ENCODE results near the gene PNPLA7. TPM values are rescaled to one million over a fixed set of nuclear protein-coding genes. Genes with fewer than 3 reads are reported as not detected.
A peak's percentile ranks its signal among the peaks of the same experiment; 100 is the strongest.

The PNPLA7 gene
- polyA plus RNA-seq, 1 of the 3 experiments (the other 2 are of a cell fraction): 0.99 TPM

DNA sequence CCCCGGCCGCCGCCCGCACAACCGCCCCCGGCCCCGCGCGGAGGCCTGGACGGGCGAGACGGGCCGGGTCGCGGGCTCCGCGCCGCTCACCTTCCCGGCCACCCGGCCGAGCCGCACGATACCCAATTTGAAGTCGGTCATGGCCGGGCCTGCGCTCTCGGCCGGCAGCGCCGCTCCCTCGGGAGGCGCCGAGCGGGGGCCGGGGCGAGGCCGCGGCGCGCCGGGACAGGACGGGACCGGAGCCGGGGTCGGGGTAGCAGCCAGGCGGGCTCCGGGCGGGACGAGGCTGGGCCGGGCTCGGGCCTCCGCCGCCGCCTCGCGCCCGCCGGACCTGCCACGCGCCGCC is 39.9 kb upstream of the PNPLA7 start:
- no peak for DNase-seq
- Histone ChIP-seq H3K9me3 (no peaks in the 10 kb centered on the region), H2AFZ (ENCODE audit: low read depth) (no peak overlapping the region), H3K4me2 (no peak overlapping the region), H3F3A (replicated peaks; ENCODE audit: insufficient read depth) (peaks cover under 1% of the 10 kb centered on the region), H3K4me1 (ENCODE audit: control insufficient read depth in 1 of 2, insufficient read depth in 2 of 2, low read depth in 1 of 2, low read length in 1 of 2) (peaks cover 9 to 18% of the 10 kb centered on the region in 2 experiments; a peak in 2 of 4 replicates), H3K27ac (ENCODE audit: low read depth in 2 of 2, low read length in 1 of 2) (no peak overlapping the region; a peak in 1 of 4 replicates), H3K36me3 (replicated peaks in 1 of 2; ENCODE audit: control insufficient read depth in 1 of 2, insufficient read depth in 2 of 2, low read length in 1 of 2) (peaks cover 9 to 32% of the 10 kb centered on the region in 2 experiments), H3K9ac (no peak overlapping the region; the same call in 1 of the 2 replicates), H4K20me1 (ENCODE audit: insufficient read depth) (peaks cover 19% of the 10 kb centered on the region), H3K79me2 (ENCODE audit: insufficient read depth) (peaks cover 21% of the 10 kb centered on the region), H3K9me2 (no peaks in the 10 kb centered on the region), H3K27me3 (ENCODE audit: insufficient read depth) (no peaks in the 10 kb centered on the region), H3K4me3 (ENCODE audit: low read depth in 2 of 2, low read length in 1 of 2) (peak overlapping the region; percentile 68 to 86; a peak in 3 of 4 replicates)
- ChIA-PET CTCF (interaction anchor here (1.4 to 4.2 kb wide), 2 partner anchors 10 to 15 kb away, joined by 3 to 27 read pairs; partner anchors contain the start of genes ARRDC1 and DPH7), POLR2A (no interaction called here)
- no CpG with 5 or more reads among the region's 61 CpGs for WGBS (ENCODE audit: low lambda C conversion rate)
- TF ChIP-seq TCF12 (IDR thresholded peaks at IDR 0.05): no peak
- TF ChIP-seq RXRA (IDR thresholded peaks at IDR 0.05; ENCODE audit: borderline replicate concordance, low read depth): no peak
- TF ChIP-seq CHD2 (IDR thresholded peaks at IDR 0.05; ENCODE audit: low read length, partially characterized antibody): no peak
- no peak for TF ChIP-seq SIN3A (IDR thresholded peaks at IDR 0.05; ENCODE audit: borderline replicate concordance, low read depth, low read length)
- no peak for TF ChIP-seq EP300 (IDR thresholded peaks at IDR 0.05; ENCODE audit: borderline replicate concordance in 1 of 2, low read depth in 1 of 2, low read length in 1 of 2)
- no peak for TF ChIP-seq POLR2AphosphoS5 (IDR thresholded peaks at IDR 0.05; ENCODE audit: low read depth, low read length)
- TF ChIP-seq SMC3 (IDR thresholded peaks at IDR 0.05; ENCODE audit: low read depth, low read length): no peak
- TF ChIP-seq JUND (IDR thresholded peaks at IDR 0.05): no peak
- TF ChIP-seq, protein P1, sequence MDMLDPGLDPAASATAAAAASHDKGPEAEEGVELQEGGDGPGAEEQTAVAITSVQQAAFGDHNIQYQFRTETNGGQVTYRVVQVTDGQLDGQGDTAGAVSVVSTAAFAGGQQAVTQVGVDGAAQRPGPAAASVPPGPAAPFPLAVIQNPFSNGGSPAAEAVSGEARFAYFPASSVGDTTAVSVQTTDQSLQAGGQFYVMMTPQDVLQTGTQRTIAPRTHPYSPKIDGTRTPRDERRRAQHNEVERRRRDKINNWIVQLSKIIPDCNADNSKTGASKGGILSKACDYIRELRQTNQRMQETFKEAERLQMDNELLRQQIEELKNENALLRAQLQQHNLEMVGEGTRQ (IDR thresholded peaks at IDR 0.05; ENCODE audit: borderline replicate concordance, low read depth, low read length): no peak
- TF ChIP-seq RFX5 (IDR thresholded peaks at IDR 0.05; ENCODE audit: low read length): no peak
- TF ChIP-seq TEAD4 (IDR thresholded peaks at IDR 0.05; ENCODE audit: borderline replicate concordance, insufficient read depth): no peak
- TF ChIP-seq, protein P2, sequence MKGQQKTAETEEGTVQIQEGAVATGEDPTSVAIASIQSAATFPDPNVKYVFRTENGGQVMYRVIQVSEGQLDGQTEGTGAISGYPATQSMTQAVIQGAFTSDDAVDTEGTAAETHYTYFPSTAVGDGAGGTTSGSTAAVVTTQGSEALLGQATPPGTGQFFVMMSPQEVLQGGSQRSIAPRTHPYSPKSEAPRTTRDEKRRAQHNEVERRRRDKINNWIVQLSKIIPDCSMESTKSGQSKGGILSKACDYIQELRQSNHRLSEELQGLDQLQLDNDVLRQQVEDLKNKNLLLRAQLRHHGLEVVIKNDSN (IDR thresholded peaks at IDR 0.05; ENCODE audit: borderline replicate concordance, low read depth): no peak
- TF ChIP-seq EZH2phosphoT487 (IDR thresholded peaks at IDR 0.05; ENCODE audit: borderline replicate concordance, low read depth): no peak
- TF ChIP-seq, protein P3, sequence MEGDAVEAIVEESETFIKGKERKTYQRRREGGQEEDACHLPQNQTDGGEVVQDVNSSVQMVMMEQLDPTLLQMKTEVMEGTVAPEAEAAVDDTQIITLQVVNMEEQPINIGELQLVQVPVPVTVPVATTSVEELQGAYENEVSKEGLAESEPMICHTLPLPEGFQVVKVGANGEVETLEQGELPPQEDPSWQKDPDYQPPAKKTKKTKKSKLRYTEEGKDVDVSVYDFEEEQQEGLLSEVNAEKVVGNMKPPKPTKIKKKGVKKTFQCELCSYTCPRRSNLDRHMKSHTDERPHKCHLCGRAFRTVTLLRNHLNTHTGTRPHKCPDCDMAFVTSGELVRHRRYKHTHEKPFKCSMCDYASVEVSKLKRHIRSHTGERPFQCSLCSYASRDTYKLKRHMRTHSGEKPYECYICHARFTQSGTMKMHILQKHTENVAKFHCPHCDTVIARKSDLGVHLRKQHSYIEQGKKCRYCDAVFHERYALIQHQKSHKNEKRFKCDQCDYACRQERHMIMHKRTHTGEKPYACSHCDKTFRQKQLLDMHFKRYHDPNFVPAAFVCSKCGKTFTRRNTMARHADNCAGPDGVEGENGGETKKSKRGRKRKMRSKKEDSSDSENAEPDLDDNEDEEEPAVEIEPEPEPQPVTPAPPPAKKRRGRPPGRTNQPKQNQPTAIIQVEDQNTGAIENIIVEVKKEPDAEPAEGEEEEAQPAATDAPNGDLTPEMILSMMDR (IDR thresholded peaks at IDR 0.05): no peak
- no peak for TF ChIP-seq GATA2 (CRISPR knock-in tag; IDR thresholded peaks at IDR 0.05)
- no peak for TF ChIP-seq TAF1 (IDR thresholded peaks at IDR 0.05; ENCODE audit: borderline replicate concordance, low read depth, low read length)
- TF ChIP-seq GABPA (IDR thresholded peaks at IDR 0.05; ENCODE audit: low read depth): no peak

Data from SK-N-SH (cell line).